Lung (tissue), 12 donors: ENCODE results near the gene NSD1. TPM values are rescaled to one million over a fixed set of nuclear protein-coding genes. Genes with fewer than 3 reads are reported as not detected.
"Not testable (repeated sequence)": the region's sequence is repeated elsewhere in the genome, so short reads cannot be mapped to it uniquely, and the experiment has no call there.

Experiments
- ATAC-seq: fragments of 200-7000 bp; cut with Tn5 transposase; one replicate; pipeline ENCODE4 v1.9.1; 2020; ENCODE audit warnings: moderate number of reproducible peaks; ENCODE audit not compliant: insufficient read depth, low FRiP score
- DNase-seq, 3 donors: peaks; one replicate each; pipeline ENCODE4 v3.0.0-alpha.2; 2013 to 2017
- H3K27ac ChIP-seq, 2 donors: one replicate each; pipeline ENCODE4 v1.5.1; 2013; ENCODE audit warnings: mild to moderate bottlenecking in 2 of 2, moderate library complexity in 2 of 2, control low read depth in 1 of 2, inconsistent platforms in 1 of 2, low read depth in 1 of 2, low read length in 1 of 2
- H3K27me3 ChIP-seq, 3 donors: one replicate each; pipeline ENCODE4 v1.5.1; 2013; ENCODE audit warnings: low read length in 2 of 3; ENCODE audit not compliant: control insufficient read depth in 3 of 3, insufficient read depth in 3 of 3
- H3K36me3 ChIP-seq, 4 donors: one replicate each; pipeline ENCODE4 v1.5.1; 2013; ENCODE audit warnings: low read length in 4 of 4, mild to moderate bottlenecking in 1 of 4, moderate library complexity in 1 of 4; ENCODE audit not compliant: control insufficient read depth in 4 of 4, insufficient read depth in 4 of 4
- H3K4me1 ChIP-seq, 5 donors: one replicate each; pipeline ENCODE4 v1.5.1; 2013; ENCODE audit warnings: low read length in 5 of 5, mild to moderate bottlenecking in 2 of 5, moderate library complexity in 1 of 5; ENCODE audit not compliant: control insufficient read depth in 5 of 5, insufficient read depth in 5 of 5
- H3K4me3 ChIP-seq: one replicate; pipeline ENCODE4 v1.5.1; 2013; ENCODE audit warnings: mild to moderate bottlenecking, control low read depth, moderate library complexity
- H3K9ac ChIP-seq, 2 donors: one replicate each; pipeline ENCODE4 v1.5.1; 2013; ENCODE audit warnings: low read length in 2 of 2, control low read depth in 1 of 2; ENCODE audit not compliant: insufficient read depth in 1 of 2
- H3K9me3 ChIP-seq, 4 donors: one replicate each; pipeline ENCODE4 v1.5.1; 2013; ENCODE audit warnings: low read length in 3 of 4, mild to moderate bottlenecking in 1 of 4, moderate library complexity in 1 of 4; ENCODE audit not compliant: control insufficient read depth in 4 of 4, insufficient read depth in 3 of 4
- CTCF ChIP-seq: IDR thresholded peaks from 2 replicates; pipeline ENCODE4 v1.5.1; 2012; ENCODE audit warnings: mild to moderate bottlenecking; ENCODE audit errors: control extremely low read depth, extremely low read depth
- WGBS, 2 donors: extraction: QIAGEN DNeasy Blood & Tissue Kit; methylation state at CpG; one replicate each; pipeline ENCODE4 v1.1.7; 2013; 5-methylcytosine and 5-hydroxymethylcytosine counted together
- polyA plus RNA-seq, 2 donors: library from polyadenylated mRNA; stranded (reverse); fragments of 200-250 nt; gene quantifications; one replicate each; pipeline ENCODE4 v1.2.1, GENCODE V29; 2013
- total RNA-seq, 2 donors: library from RNA; depleted of rRNA in 1 of 2; stranded (reverse); fragments of >200 nt in 1 of 2; gene quantifications; one replicate each; pipeline ENCODE4 v1.2.1, GENCODE V29; 2014 to 2021
- donor health status: control.
- donor health status: control.
- donor health status: Bipolar disorder and iron deficiency.
- donor health status: healthy.
- donor health status: DM: yes; HTN: yes; CAD: no.

Gene NSD1
- total and polyA plus RNA-seq, 4 donors, result 8.0 to 81.7 (median 43.2) TPM

GRCh38 chr5:177249761-177250537, 116.4 kb downstream of the NSD1 start:
- Histone ChIP-seq H3K27ac (no peak overlapping the region), H3K27me3 (no peaks in the 10 kb centered on the region), H3K4me3 (no peak overlapping the region), H3K4me1 (no peaks in the 10 kb centered on the region), H3K36me3 (peaks cover 21 to 51% (median 40%) of the 10 kb centered on the region in 4 donors), H3K9me3 (no peaks in the 10 kb centered on the region), H3K9ac (no peak overlapping the region)
- no peak for TF ChIP-seq CTCF
- ATAC-seq (no peak), DNase-seq (no peak)
- WGBS, 2 donors, result 92 to 93% methylated on average over 8 of the region's 8 CpGs

- Histone ChIP-seq H3K4me3 (no peak overlapping the region), H3K4me1 (no peaks in the 10 kb centered on the region), H3K9ac (no peak overlapping the region), H3K36me3 (peaks cover 18 to 43% (median 30%) of the 10 kb centered on the region in 4 donors), H3K27me3 (no peaks in the 10 kb centered on the region), H3K27ac (no peak overlapping the region), H3K9me3 (no peaks in the 10 kb centered on the region)
- 88 to 89% methylated on average over 1 of the region's 1 CpG for WGBS, 2 donors
- DNase-seq (no peak), ATAC-seq (no peak)
- no peak for TF ChIP-seq CTCF
Observed at GRCh38 chr5:177253252-177253651, 119.7 kb downstream of the NSD1 start.

- DNase-seq (peak in 1 of 3 donors; percentile 9), ATAC-seq (peak; percentile 58)
- peaks cover 22 to 44% (median 32%) of the 10 kb centered on the region in 4 donors for H3K36me3 ChIP-seq
- 42 to 72% methylated on average over 5 of the region's 5 CpGs for WGBS, 2 donors
- no peak overlapping the region for H3K4me3 ChIP-seq
- H3K27ac ChIP-seq, result no peak overlapping the region
- no peak overlapping the region for H3K9ac ChIP-seq
- H3K27me3 ChIP-seq, result no peaks in the 10 kb centered on the region
- H3K9me3 ChIP-seq, result no peaks in the 10 kb centered on the region
- no peaks in the 10 kb centered on the region for H3K4me1 ChIP-seq
- no peak for TF ChIP-seq CTCF
Observed at GRCh38 chr5:177256296-177256695, 122.7 kb downstream of the NSD1 start.

GRCh38 chr5:177258711-177259110, 125.1 kb downstream of the NSD1 start:
- H3K27ac ChIP-seq, H3K9me3 ChIP-seq, ATAC-seq, H3K4me3 ChIP-seq, DNase-seq, H3K27me3 ChIP-seq, H3K9ac ChIP-seq, H3K4me1 ChIP-seq: not testable (repeated sequence)
- 96 to 98% methylated on average over 7 of the region's 7 CpGs for WGBS, 2 donors
- H3K36me3 ChIP-seq, result peaks cover 20 to 39% (median 25%) of the 10 kb centered on the region in 4 donors
